Measurements from ENCODE around the gene EVA1B. TPM values are rescaled to one million over a fixed set of nuclear protein-coding genes. Genes with fewer than 3 reads are reported as not detected.

Gene EVA1B
- total RNA-seq, 1 donor from 2014 or later: 1.5 TPM

DNA sequence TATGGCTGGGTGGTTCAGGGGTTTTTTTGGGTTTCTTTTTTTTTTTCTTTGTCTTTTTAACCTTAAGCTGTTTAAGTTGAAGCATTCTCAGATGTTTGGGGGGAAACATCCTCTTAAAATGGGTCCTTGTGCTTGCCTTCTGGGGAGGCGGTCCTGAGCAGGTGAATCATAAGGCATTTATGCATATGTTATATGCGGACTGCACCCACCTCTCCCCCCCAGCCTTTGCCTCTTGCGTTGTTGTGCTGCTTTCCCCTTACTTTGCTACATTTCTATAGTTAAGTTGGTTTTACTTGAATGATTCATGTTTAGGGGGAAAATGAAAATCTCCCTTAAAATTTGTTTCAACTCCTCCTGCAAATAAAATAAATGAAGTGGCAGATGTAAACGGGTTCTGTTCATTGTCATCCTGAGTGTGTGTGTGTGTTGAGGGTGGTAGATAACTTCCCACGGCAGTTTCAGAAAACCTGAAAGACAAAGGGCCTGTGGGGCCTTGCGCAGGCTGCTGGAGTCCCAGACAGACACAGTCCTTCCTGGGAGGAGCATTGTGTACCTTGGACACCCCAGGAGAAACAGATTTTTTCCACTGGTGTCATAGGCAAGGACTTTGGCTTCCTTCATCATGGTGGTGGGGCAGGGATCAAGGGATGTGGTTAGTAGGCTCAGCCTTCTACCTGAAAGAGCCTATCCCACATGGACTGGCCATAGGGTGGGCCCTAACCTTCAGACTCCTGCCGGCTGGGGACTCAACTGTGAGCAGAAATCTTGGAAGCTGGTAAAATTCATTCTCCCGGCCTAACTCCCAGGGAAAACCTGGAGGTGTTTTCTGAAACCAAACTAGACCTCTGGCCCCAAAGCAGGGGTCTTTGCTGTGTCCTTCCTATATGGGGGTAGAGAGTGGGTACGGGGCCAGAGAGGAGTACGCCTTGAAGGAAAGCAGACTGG is 18.2 kb downstream of the EVA1B start:
- Mint-ChIP-seq H3K4me3 (ENCODE audit: unreplicated experiment) (peak overlapping the region; percentile 39), H3K36me3 (ENCODE audit: unreplicated experiment) (peaks cover 3% of the 10 kb centered on the region), H3K4me1 (ENCODE audit: low read depth, unreplicated experiment) (peaks cover 6% of the 10 kb centered on the region), H3K27me3 (ENCODE audit: unreplicated experiment) (peaks cover 2% of the 10 kb centered on the region), H3K27ac (ENCODE audit: unreplicated experiment) (peak overlapping the region; percentile 62), H3K9me3 (ENCODE audit: unreplicated experiment) (peaks cover 5% of the 10 kb centered on the region)
- TF ChIP-seq, protein P1, sequence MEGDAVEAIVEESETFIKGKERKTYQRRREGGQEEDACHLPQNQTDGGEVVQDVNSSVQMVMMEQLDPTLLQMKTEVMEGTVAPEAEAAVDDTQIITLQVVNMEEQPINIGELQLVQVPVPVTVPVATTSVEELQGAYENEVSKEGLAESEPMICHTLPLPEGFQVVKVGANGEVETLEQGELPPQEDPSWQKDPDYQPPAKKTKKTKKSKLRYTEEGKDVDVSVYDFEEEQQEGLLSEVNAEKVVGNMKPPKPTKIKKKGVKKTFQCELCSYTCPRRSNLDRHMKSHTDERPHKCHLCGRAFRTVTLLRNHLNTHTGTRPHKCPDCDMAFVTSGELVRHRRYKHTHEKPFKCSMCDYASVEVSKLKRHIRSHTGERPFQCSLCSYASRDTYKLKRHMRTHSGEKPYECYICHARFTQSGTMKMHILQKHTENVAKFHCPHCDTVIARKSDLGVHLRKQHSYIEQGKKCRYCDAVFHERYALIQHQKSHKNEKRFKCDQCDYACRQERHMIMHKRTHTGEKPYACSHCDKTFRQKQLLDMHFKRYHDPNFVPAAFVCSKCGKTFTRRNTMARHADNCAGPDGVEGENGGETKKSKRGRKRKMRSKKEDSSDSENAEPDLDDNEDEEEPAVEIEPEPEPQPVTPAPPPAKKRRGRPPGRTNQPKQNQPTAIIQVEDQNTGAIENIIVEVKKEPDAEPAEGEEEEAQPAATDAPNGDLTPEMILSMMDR (IDR thresholded peaks at IDR 0.05; ENCODE audit: partially characterized antibody, unreplicated experiment): no peak
- DNase-seq: no peak

DNA sequence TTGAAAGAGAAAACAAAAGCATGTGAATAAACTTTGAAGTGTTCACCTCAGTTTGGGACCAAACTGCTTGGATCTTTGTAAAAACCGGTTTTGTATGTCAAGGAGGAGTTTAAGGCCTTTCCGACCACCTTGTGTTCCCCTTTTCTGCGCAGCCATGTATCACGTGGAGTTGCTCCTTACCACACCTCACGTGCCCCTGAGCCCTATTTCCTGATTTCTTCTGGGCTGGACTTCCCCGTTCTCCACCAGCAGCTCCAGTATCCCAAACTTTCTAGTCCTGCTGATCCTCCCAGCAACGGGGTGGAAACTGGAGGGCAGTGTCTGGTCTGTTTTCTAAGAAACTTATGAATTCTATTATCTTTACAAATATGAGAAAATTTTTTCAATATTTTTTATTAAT is 18.9 kb downstream of the EVA1B start:
- H3K27ac Mint-ChIP-seq (ENCODE audit: unreplicated experiment): no peak overlapping the region
- TF ChIP-seq, protein P1 (IDR thresholded peaks at IDR 0.05; ENCODE audit: partially characterized antibody, unreplicated experiment): no peak
- H3K4me1 Mint-ChIP-seq (ENCODE audit: low read depth, unreplicated experiment): peaks cover 10% of the 10 kb centered on the region
- H3K4me3 Mint-ChIP-seq (ENCODE audit: unreplicated experiment): no peak overlapping the region
- peaks cover 5% of the 10 kb centered on the region for H3K9me3 Mint-ChIP-seq (ENCODE audit: unreplicated experiment)
- DNase-seq: no peak
- H3K36me3 Mint-ChIP-seq (ENCODE audit: unreplicated experiment): peaks cover 3% of the 10 kb centered on the region
- H3K27me3 Mint-ChIP-seq (ENCODE audit: unreplicated experiment): peaks cover 2% of the 10 kb centered on the region

DNA sequence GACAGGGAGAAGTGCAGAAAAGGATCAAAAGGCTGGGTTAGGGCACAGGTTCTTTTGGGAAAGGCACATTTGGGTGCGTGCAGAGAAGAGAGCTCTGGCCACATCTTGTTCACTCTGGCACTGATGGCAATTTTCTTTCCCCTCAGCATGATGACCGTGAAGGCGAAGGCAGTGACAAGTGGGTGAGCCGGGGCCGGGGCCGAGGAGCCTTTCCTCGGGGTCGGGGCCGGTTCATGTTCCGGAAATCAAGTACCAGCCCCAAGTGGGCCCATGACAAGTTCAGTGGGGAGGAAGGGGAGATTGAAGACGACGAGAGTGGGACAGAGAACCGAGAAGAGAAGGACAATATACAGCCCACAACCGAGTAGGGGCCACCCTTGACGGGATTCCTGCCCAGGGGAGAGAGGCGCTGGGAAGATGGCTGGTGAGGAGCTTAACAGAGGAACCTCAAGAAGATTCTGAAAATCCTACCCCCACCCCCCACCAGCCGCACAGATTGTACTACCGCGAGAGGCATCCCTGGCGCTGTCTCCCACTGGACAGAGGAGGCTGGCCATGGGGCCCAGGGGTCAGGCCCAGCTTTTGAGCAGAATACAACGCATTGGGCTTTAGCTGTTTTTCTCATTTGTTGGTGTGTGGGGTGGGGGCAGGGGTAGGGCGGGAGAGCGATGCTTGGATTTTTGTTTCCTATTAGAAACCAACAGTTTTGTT is 19.6 kb downstream of the EVA1B start:
- peaks cover 3% of the 10 kb centered on the region for H3K36me3 Mint-ChIP-seq (ENCODE audit: unreplicated experiment)

DNA sequence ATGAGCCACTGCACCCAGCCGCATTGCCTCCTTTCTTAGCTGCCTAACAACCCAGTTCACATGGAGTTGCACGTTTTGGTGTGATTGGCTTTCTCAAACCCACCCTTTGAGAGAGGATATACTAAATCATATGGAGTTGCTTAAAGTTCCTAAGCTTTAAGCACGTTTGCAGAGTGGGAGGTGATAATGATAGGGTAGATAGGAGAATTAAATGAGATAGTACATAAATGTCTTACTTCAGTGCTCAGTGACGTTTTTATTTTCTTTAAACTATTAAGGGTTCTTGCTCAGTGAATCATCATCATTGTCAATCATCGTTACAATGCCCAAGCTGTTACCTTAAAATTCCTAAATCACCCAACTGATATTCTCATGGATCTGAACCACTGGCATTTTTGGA is 20.2 kb downstream of the EVA1B start:
- Mint-ChIP-seq H3K4me1 (ENCODE audit: low read depth, unreplicated experiment) (peaks cover 10% of the 10 kb centered on the region), H3K27ac (ENCODE audit: unreplicated experiment) (no peak overlapping the region), H3K9me3 (ENCODE audit: unreplicated experiment) (peaks cover 5% of the 10 kb centered on the region), H3K27me3 (ENCODE audit: unreplicated experiment) (peaks cover 2% of the 10 kb centered on the region), H3K4me3 (ENCODE audit: unreplicated experiment) (no peak overlapping the region), H3K36me3 (ENCODE audit: unreplicated experiment) (peaks cover 3% of the 10 kb centered on the region)
- TF ChIP-seq, protein P1 (IDR thresholded peaks at IDR 0.05; ENCODE audit: partially characterized antibody, unreplicated experiment): no peak
- DNase-seq: no peak

More for the DNA sequence above, 19.6 kb downstream of the EVA1B start:
- TF ChIP-seq, protein P1 (IDR thresholded peaks at IDR 0.05; ENCODE audit: partially characterized antibody, unreplicated experiment): no peak
- Mint-ChIP-seq H3K4me1 (ENCODE audit: low read depth, unreplicated experiment) (peaks cover 10% of the 10 kb centered on the region), H3K9me3 (ENCODE audit: unreplicated experiment) (peaks cover 5% of the 10 kb centered on the region), H3K27me3 (ENCODE audit: unreplicated experiment) (peaks cover 2% of the 10 kb centered on the region), H3K4me3 (ENCODE audit: unreplicated experiment) (no peak overlapping the region), H3K27ac (ENCODE audit: unreplicated experiment) (no peak overlapping the region)
- no peak for DNase-seq

Data from glutamatergic neuron (in vitro differentiated cells).